Stimulated activated naive B cell treated with anti-CD40 and anti-IgM and Interleukin-4, amounts not matched to agents 10 μg/mL and 1 μg/mL and 100 μg/mL, for 72 hours (primary cell): ENCODE measurements around the gene TAS2R14.

ENCODE experiments used
- ATAC-seq, 2 donors: fragments of 150-1000 bp; cut with Tn5 transposase; replicated peaks; 2 replicates each; pipeline ENCODE4 v1.10.0; 2021; ENCODE audit warnings: moderate library complexity in 1 of 2
- DNase-seq: peaks from one replicate; pipeline ENCODE4 v3.0.0; 2021
- H3K27ac Mint-ChIP-seq: one replicate; pipeline ENCODE4 v1.8.0; 2022; ENCODE audit warnings: mild to moderate bottlenecking, mixed read lengths
- H3K27me3 Mint-ChIP-seq, 2 donors: one replicate each; pipeline ENCODE4 v1.8.0; 2022; ENCODE audit warnings: mixed read lengths in 2 of 2
- H3K36me3 Mint-ChIP-seq, 2 donors: one replicate each; pipeline ENCODE4 v1.8.0; 2022; ENCODE audit warnings: mixed read lengths in 2 of 2, mild to moderate bottlenecking in 1 of 2
- H3K4me1 Mint-ChIP-seq, 2 donors: one replicate each; pipeline ENCODE4 v1.8.0; 2022; ENCODE audit warnings: mixed read lengths in 2 of 2, mild to moderate bottlenecking in 1 of 2
- H3K4me3 Mint-ChIP-seq, 2 donors: one replicate each; pipeline ENCODE4 v1.8.0; 2022; ENCODE audit warnings: mild to moderate bottlenecking in 2 of 2, mixed read lengths in 2 of 2, moderate library complexity in 1 of 2
- H3K9me3 Mint-ChIP-seq, 2 donors: one replicate each; pipeline ENCODE4 v1.8.0; 2022; ENCODE audit warnings: mixed read lengths in 2 of 2, mild to moderate bottlenecking in 1 of 2

TAS2R14 gene

GRCh38 chr12:10941916-10942607 is 3.0 kb upstream of the TAS2R14 start:
- Mint-ChIP-seq H3K36me3 (peaks cover 1 to 8% of the 10 kb centered on the region in 2 donors), H3K27me3 (no peaks in the 10 kb centered on the region), H3K27ac (no peak overlapping the region), H3K4me3 (no peak overlapping the region), H3K4me1 (peaks cover 9 to 16% of the 10 kb centered on the region in 2 donors), H3K9me3 (peaks cover 4 to 7% of the 10 kb centered on the region in 2 donors)
- no peak for DNase-seq
- peak; percentile 41 to 47 for ATAC-seq

- peaks cover 0 to 4% of the 10 kb centered on the region in 2 donors for H3K9me3 Mint-ChIP-seq
- H3K27me3 Mint-ChIP-seq, result no peaks in the 10 kb centered on the region
- no peak for DNase-seq
- ATAC-seq, result no peak
- H3K36me3 Mint-ChIP-seq, result peaks cover 1 to 4% of the 10 kb centered on the region in 2 donors
- H3K4me3 Mint-ChIP-seq, result no peak overlapping the region
- no peak overlapping the region for H3K27ac Mint-ChIP-seq
- H3K4me1 Mint-ChIP-seq, result peaks cover 9 to 19% of the 10 kb centered on the region in 2 donors
These were observed 2.3 kb upstream of the TAS2R14 start for GRCh38 chr12:10941369-10941768.

GRCh38 chr12:10940389-10940788 is 1.3 kb upstream of the TAS2R14 start:
- H3K4me1 Mint-ChIP-seq, result peaks cover 9 to 22% of the 10 kb centered on the region in 2 donors
- no peaks in the 10 kb centered on the region for H3K27me3 Mint-ChIP-seq
- no peak overlapping the region for H3K27ac Mint-ChIP-seq
- H3K9me3 Mint-ChIP-seq, result peaks cover 0 to 4% of the 10 kb centered on the region in 2 donors
- ATAC-seq (no peak), DNase-seq (no peak)
- peaks cover 1 to 4% of the 10 kb centered on the region in 2 donors for H3K36me3 Mint-ChIP-seq
- H3K4me3 Mint-ChIP-seq, result no peak overlapping the region

- Mint-ChIP-seq H3K27ac (no peak overlapping the region), H3K36me3 (peaks cover 0 to 1% of the 10 kb centered on the region in 2 donors), H3K4me3 (no peak overlapping the region), H3K27me3 (no peaks in the 10 kb centered on the region), H3K9me3 (no peaks in the 10 kb centered on the region), H3K4me1 (peaks cover 0 to 6% of the 10 kb centered on the region in 2 donors)
- ATAC-seq (peak; percentile 45 to 66), DNase-seq (no peak)
These were observed 2.6 kb downstream of the TAS2R14 start for GRCh38 chr12:10936506-10936905.

- no peak for ATAC-seq
- no peaks in the 10 kb centered on the region for H3K4me1 Mint-ChIP-seq
These were observed 10.2 kb downstream of the TAS2R14 start, which contains the start of gene PRH2 for GRCh38 chr12:10928746-10929286. PRH2 (plus strand) TSS chr12:10929236; CDS start chr12:10929274, 38 bp downstream.

GRCh38 chr12:10926269-10926668 is 12.8 kb downstream of the TAS2R14 start:
- Mint-ChIP-seq H3K4me3 (no peak overlapping the region), H3K27me3 (no peaks in the 10 kb centered on the region), H3K9me3 (peaks cover 0 to 2% of the 10 kb centered on the region in 2 donors), H3K36me3 (peaks cover 10 to 12% of the 10 kb centered on the region in 2 donors), H3K4me1 (no peaks in the 10 kb centered on the region), H3K27ac (no peak overlapping the region)
- no peak for DNase-seq
- no peak for ATAC-seq

More at GRCh38 chr12:10928746-10929286, 10.2 kb downstream of the TAS2R14 start, which contains the start of gene PRH2:
- H3K27me3 Mint-ChIP-seq, result no peaks in the 10 kb centered on the region
- H3K27ac Mint-ChIP-seq, result no peak within 1 kb of the TSS
- peaks cover 10 to 12% of the 10 kb centered on the region in 2 donors for H3K36me3 Mint-ChIP-seq
- peaks cover 0 to 2% of the 10 kb centered on the region in 2 donors for H3K9me3 Mint-ChIP-seq
- no peak for DNase-seq
- H3K4me3 Mint-ChIP-seq, result no peak within 1 kb of the TSS

GRCh38 chr12:10919809-10920208 is 19.3 kb downstream of the TAS2R14 start:
- H3K9me3 Mint-ChIP-seq, result no peaks in the 10 kb centered on the region
- no peak overlapping the region for H3K27ac Mint-ChIP-seq
- no peaks in the 10 kb centered on the region for H3K27me3 Mint-ChIP-seq
- ATAC-seq, result no peak
- peaks cover 0 to 3% of the 10 kb centered on the region in 2 donors for H3K36me3 Mint-ChIP-seq
- H3K4me3 Mint-ChIP-seq, result no peak overlapping the region
- no peaks in the 10 kb centered on the region for H3K4me1 Mint-ChIP-seq
- DNase-seq, result no peak

- H3K4me1 Mint-ChIP-seq, result no peaks in the 10 kb centered on the region
- ATAC-seq (no peak), DNase-seq (no peak)
- H3K36me3 Mint-ChIP-seq, result peaks cover 10 to 21% of the 10 kb centered on the region in 2 donors
- H3K9me3 Mint-ChIP-seq, result peaks cover 0 to 2% of the 10 kb centered on the region in 2 donors
- H3K27me3 Mint-ChIP-seq, result no peaks in the 10 kb centered on the region
- no peak overlapping the region for H3K27ac Mint-ChIP-seq
- H3K4me3 Mint-ChIP-seq, result no peak overlapping the region
These were observed 28.7 kb downstream of the TAS2R14 start for GRCh38 chr12:10910380-10910779.

GRCh38 chr12:10909462-10909861 is 29.6 kb downstream of the TAS2R14 start, which contains the start of gene TAS2R13:
TAS2R13 (minus strand) TSS chr12:10909562; CDS start chr12:10909298, 264 bp downstream.
- Mint-ChIP-seq H3K4me3 (no peak within 1 kb of the TSS), H3K36me3 (peaks cover 18 to 30% of the 10 kb centered on the region in 2 donors), H3K27ac (no peak within 1 kb of the TSS), H3K27me3 (no peaks in the 10 kb centered on the region), H3K9me3 (peaks cover 5 to 9% of the 10 kb centered on the region in 2 donors), H3K4me1 (no peaks in the 10 kb centered on the region)
- ATAC-seq (no peak), DNase-seq (no peak)

- ATAC-seq (no peak), DNase-seq (no peak)
- Mint-ChIP-seq H3K36me3 (peaks cover 36 to 61% of the 10 kb centered on the region in 2 donors), H3K4me1 (no peaks in the 10 kb centered on the region), H3K27ac (no peak overlapping the region), H3K4me3 (no peak overlapping the region), H3K9me3 (peaks cover 14 to 16% of the 10 kb centered on the region in 2 donors), H3K27me3 (no peaks in the 10 kb centered on the region)
These were observed 34.4 kb downstream of the TAS2R14 start for GRCh38 chr12:10904686-10905085.

GRCh38 chr12:10901427-10901826 is 37.6 kb downstream of the TAS2R14 start:
- DNase-seq (no peak), ATAC-seq (no peak)
- H3K4me1 Mint-ChIP-seq, result peaks cover 0 to 2% of the 10 kb centered on the region in 2 donors
- no peaks in the 10 kb centered on the region for H3K27me3 Mint-ChIP-seq
- no peak overlapping the region for H3K27ac Mint-ChIP-seq
- no peak overlapping the region for H3K4me3 Mint-ChIP-seq
- H3K36me3 Mint-ChIP-seq, result peaks cover 38 to 61% of the 10 kb centered on the region in 2 donors
- H3K9me3 Mint-ChIP-seq, result peaks cover 18 to 24% of the 10 kb centered on the region in 2 donors

GRCh38 chr12:10900972-10901371 is 38.1 kb downstream of the TAS2R14 start:
- ATAC-seq (no peak), DNase-seq (no peak)
- Mint-ChIP-seq H3K9me3 (peaks cover 18 to 24% of the 10 kb centered on the region in 2 donors), H3K4me3 (no peak overlapping the region), H3K36me3 (peaks cover 38 to 60% of the 10 kb centered on the region in 2 donors), H3K27ac (no peak overlapping the region), H3K4me1 (peaks cover 0 to 2% of the 10 kb centered on the region in 2 donors), H3K27me3 (no peaks in the 10 kb centered on the region)

GRCh38 chr12:10900530-10900929 is 38.5 kb downstream of the TAS2R14 start:
- no peaks in the 10 kb centered on the region for H3K27me3 Mint-ChIP-seq
- DNase-seq, result no peak
- H3K27ac Mint-ChIP-seq, result no peak overlapping the region
- ATAC-seq, result no peak
- peaks cover 18 to 24% of the 10 kb centered on the region in 2 donors for H3K9me3 Mint-ChIP-seq
- peaks cover 0 to 2% of the 10 kb centered on the region in 2 donors for H3K4me1 Mint-ChIP-seq
- H3K4me3 Mint-ChIP-seq, result no peak overlapping the region
- peaks cover 35 to 56% of the 10 kb centered on the region in 2 donors for H3K36me3 Mint-ChIP-seq

- peaks cover 6 to 8% of the 10 kb centered on the region in 2 donors for H3K9me3 Mint-ChIP-seq
- H3K4me3 Mint-ChIP-seq, result no peak overlapping the region
- DNase-seq (no peak), ATAC-seq (no peak)
- no peaks in the 10 kb centered on the region for H3K27me3 Mint-ChIP-seq
- H3K27ac Mint-ChIP-seq, result no peak overlapping the region
- H3K36me3 Mint-ChIP-seq, result peaks cover 25 to 35% of the 10 kb centered on the region in 2 donors
- peaks cover 0 to 2% of the 10 kb centered on the region in 2 donors for H3K4me1 Mint-ChIP-seq
These were observed 42.2 kb downstream of the TAS2R14 start for GRCh38 chr12:10896854-10897253.

- DNase-seq, result no peak
- ATAC-seq, result no peak
- no peak overlapping the region for H3K27ac Mint-ChIP-seq
- no peaks in the 10 kb centered on the region for H3K27me3 Mint-ChIP-seq
- peaks cover 14 to 19% of the 10 kb centered on the region in 2 donors for H3K36me3 Mint-ChIP-seq
- peaks cover 0 to 4% of the 10 kb centered on the region in 2 donors for H3K9me3 Mint-ChIP-seq
- no peak overlapping the region for H3K4me3 Mint-ChIP-seq
- H3K4me1 Mint-ChIP-seq, result no peaks in the 10 kb centered on the region
These were observed 47.1 kb downstream of the TAS2R14 start for GRCh38 chr12:10891937-10892336.
